BE2C (cell line): Measurements from ENCODE around the gene SH3RF1.

Source experiments
- DNase-seq: peaks from one replicate; pipeline ENCODE4 v3.0.0-alpha.2; 2020
- H3K27me3 ChIP-seq: fragments of 250-450 bp; sonication (Bioruptor Pico); 2 replicates; pipeline ENCODE4 v1.5.1; 2020; ENCODE audit warnings: mild to moderate bottlenecking
- H3K36me3 ChIP-seq: fragments of 250-450 bp; sonication (Bioruptor Pico); 2 replicates; pipeline ENCODE4 v1.5.1; 2020; ENCODE audit warnings: mild to moderate bottlenecking
- H3K4me1 ChIP-seq: fragments of 250-450 bp; sonication (Bioruptor Pico); 2 replicates; pipeline ENCODE4 v1.5.1; 2020
- H3K4me3 ChIP-seq: 2 replicates; pipeline ENCODE4 v1.5.1; 2011; ENCODE audit warnings: low read depth, low read length
- H3K9me3 ChIP-seq: fragments of 250-450 bp; sonication (Bioruptor Pico); 2 replicates; pipeline ENCODE4 v1.5.1; 2020
- CTCF ChIP-seq: IDR thresholded peaks from 2 replicates; pipeline ENCODE4 v1.5.1; 2012; ENCODE audit warnings: mild to moderate bottlenecking, low read depth, low read length

Gene SH3RF1

GRCh38 chr4:169127314-169127713 lies 143.4 kb downstream of the SH3RF1 start:
- peaks cover 15% of the 10 kb centered on the region for H3K4me1 ChIP-seq
- H3K9me3 ChIP-seq: no peaks in the 10 kb centered on the region
- no peak overlapping the region for H3K4me3 ChIP-seq
- H3K36me3 ChIP-seq: no peaks in the 10 kb centered on the region
- no peak for TF ChIP-seq CTCF
- DNase-seq: no peak
- no peaks in the 10 kb centered on the region for H3K27me3 ChIP-seq

- no peak for DNase-seq
- no peaks in the 10 kb centered on the region for H3K27me3 ChIP-seq
- peaks cover 9% of the 10 kb centered on the region for H3K36me3 ChIP-seq
- H3K4me3 ChIP-seq: no peak overlapping the region
- peaks cover 13% of the 10 kb centered on the region for H3K4me1 ChIP-seq
- no peaks in the 10 kb centered on the region for H3K9me3 ChIP-seq
- TF ChIP-seq CTCF: no peak
Measured at GRCh38 chr4:169124661-169125060, 146.1 kb downstream of the SH3RF1 start.

- H3K36me3 ChIP-seq: peaks cover 12% of the 10 kb centered on the region
- no peak for DNase-seq
- no peak for TF ChIP-seq CTCF
- H3K4me3 ChIP-seq: no peak overlapping the region
- H3K27me3 ChIP-seq: no peaks in the 10 kb centered on the region
- no peaks in the 10 kb centered on the region for H3K4me1 ChIP-seq
- no peaks in the 10 kb centered on the region for H3K9me3 ChIP-seq
Measured at GRCh38 chr4:169122422-169122821, 148.3 kb downstream of the SH3RF1 start.

- DNase-seq: no peak
- no peaks in the 10 kb centered on the region for H3K27me3 ChIP-seq
- no peak for TF ChIP-seq CTCF
- H3K9me3 ChIP-seq: no peaks in the 10 kb centered on the region
- H3K36me3 ChIP-seq: peaks cover 17% of the 10 kb centered on the region
- H3K4me3 ChIP-seq: no peak overlapping the region
- no peaks in the 10 kb centered on the region for H3K4me1 ChIP-seq
Measured at GRCh38 chr4:169121861-169122382, 148.8 kb downstream of the SH3RF1 start.

GRCh38 chr4:169120624-169121023 lies 150.1 kb downstream of the SH3RF1 start:
- peaks cover 30% of the 10 kb centered on the region for H3K36me3 ChIP-seq

More at GRCh38 chr4:169120624-169121023, 150.1 kb downstream of the SH3RF1 start:
- no peak for TF ChIP-seq CTCF
- DNase-seq: no peak
- Histone ChIP-seq H3K27me3 (no peaks in the 10 kb centered on the region), H3K4me3 (no peak overlapping the region), H3K4me1 (0 out of 2 replicates have a peak, but pooled peaks cover 3% of the 10 kb centered on the region), H3K9me3 (no peaks in the 10 kb centered on the region)
